Inferior parietal cortex (tissue), 1 donor: ENCODE data around the gene NSUN5.
"Not testable (repeated sequence)": the region's sequence is repeated elsewhere in the genome, so short reads cannot be mapped to it uniquely, and the experiment has no call there.

Experiments
- DNase-seq: peaks from one replicate; pipeline ENCODE4 v3.0.0-alpha.2; 2016; ENCODE audit errors: extremely low spot score

NSUN5 gene

DNA sequence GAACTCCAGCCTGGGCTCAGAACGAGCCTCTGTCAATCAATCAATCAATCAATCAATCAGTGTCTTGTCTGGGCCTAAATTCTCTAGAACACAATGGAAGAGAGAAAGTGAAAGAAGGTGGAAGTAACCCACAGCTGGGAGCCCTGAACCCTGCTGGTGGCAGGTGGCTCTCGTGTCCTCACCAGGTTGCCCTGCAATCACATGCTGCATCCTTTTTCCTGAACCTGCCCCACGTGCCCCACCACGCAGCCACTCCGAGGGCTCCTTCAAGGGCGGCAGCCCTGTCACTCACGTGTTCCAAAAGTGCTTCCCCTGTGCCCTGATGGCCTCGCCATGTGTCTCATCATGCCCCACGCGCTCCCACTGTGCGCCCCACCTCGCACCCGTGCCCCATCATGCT, 18.8 kb upstream of the NSUN5 start:
- DNase-seq: not testable (repeated sequence)

GRCh38 chr7:73325424-73325823, 16.8 kb upstream of the NSUN5 start:
- DNase-seq: not testable (repeated sequence)

- DNase-seq: peak; percentile 55
Observed at GRCh38 chr7:73324081-73324845, 15.6 kb upstream of the NSUN5 start.

DNA sequence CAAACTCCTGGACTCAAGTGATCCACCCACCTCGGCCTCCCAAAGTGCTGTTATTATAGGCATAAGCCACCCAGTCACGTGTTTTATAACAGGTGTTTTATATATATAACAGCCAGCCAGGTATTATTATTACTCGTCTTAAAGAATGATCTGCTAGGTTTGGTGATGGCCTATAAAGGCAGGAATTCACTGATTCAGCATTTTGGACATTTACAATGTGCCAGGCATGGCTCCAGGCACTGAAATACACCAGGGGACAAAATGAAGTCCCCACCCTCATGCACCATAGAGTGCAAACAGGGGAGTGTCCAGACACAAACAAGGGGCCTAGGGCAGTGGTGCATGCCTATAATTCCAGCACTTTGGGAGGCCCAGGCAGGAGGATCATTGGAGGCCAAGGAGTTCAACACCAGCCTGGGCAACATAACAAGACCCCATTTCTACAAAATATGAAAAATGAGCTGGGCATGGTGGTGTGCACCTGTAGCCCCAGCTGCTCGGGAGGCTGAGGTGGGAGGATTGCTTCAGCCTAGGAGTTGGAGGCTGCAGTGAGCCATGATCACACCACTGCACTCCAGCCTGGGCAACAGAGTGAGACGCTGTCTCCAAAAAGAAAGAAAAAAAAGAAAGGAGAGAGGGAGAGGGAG, 14.9 kb upstream of the NSUN5 start:
- DNase-seq: not testable (repeated sequence)

DNA sequence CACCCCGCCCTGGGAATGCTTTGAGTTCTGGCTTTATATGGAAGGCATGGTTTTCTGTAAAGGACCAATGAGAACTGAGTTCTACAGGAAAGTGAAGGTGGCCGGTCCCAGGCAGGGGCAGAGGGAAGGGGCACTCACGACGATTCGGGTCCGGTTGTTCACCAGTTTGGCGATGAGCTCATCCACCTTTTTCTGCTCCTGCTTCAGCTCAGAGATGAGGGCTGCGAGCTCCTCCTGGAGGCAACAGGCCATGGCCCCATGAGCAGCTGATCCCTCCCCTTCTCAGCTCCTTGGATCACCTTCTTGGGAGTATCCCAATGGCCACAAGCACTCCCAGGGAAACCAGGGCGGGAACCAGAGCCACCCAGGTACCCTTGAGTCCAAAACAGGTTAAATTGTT, 11.4 kb upstream of the NSUN5 start:
- DNase-seq: not testable (repeated sequence)

DNA sequence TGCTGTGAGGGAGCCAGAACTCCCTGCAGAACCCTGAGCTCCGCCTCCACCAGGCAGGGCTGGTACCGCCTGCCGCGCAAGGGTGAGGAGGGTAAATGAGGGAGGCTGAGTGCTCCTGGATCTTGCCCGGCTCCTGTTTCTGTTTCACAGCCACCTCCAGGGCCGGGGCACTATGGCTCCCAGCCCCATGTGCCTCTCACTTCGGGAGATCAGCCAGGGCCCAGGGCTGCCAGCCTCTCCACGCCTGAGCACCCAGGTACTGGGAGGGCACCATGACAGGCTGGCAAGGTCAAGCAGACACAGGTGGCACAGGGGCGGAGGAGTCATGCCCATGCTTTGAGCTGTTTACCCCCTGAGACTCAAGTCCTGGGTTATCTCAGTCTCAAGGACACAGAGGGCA, 10.9 kb upstream of the NSUN5 start:
- DNase-seq: not testable (repeated sequence)

GRCh38 chr7:73318656-73319204, 10.1 kb upstream of the NSUN5 start:
- DNase-seq: not testable (repeated sequence)

DNA sequence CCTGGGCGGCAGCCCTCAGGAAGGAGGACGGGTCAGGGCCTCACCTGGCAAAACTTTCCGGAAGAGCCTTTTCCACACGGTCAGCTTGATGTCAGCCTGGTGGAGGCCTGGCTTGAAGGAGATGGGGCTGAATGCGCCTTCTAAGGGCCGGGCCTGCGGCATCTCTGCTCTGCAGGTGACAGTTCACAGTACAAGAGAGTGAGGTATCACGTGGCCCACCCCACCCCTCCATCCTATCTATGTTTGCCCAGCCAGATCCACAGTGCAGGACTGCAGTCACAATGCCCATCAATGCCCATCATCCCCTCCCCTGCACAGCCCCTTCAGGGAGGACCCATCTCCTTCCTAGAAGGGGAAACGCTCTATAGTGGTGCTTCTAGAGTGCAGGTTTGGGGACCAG, 7.9 kb upstream of the NSUN5 start:
- DNase-seq: no peak

DNA sequence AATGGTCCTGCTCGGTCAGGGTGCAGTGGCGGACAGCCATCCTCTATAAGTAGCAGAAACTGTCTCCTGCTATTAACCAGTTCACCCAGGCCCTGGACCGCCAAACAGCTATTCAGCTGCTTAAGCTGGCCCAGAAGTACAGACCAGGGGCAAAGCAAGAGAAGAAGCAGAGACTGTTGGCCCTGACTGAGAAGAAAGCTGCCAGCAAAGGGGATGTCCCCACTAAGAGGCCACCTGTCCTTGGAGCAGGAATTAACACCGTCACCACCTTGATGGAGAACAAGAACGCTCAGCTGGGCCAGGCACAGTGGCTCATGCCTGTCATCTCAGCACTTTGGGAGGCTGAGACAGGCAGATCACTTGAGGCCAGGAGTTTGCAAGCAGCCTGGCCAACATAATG, 5.6 kb upstream of the NSUN5 start:
- DNase-seq: no peak

DNA sequence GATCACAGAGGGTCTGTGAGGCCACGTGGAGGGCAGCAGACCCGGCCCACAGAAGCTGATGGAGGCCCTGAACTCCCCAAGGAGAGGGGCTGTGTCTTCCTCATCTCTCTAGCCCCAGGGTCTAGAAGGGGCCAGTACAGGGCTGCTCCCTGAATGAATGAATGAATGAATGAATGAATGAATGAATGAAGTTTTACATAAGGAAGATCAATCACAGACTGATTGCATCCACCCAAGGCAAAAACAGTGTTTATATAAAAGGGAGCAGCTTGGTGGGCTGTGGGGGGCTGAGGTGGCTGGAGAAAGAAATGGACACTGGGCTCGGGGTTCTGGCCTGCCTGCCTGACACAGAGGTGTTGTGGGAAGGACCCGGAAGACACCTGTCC, 4.9 kb upstream of the NSUN5 start:
- no peak for DNase-seq

DNA sequence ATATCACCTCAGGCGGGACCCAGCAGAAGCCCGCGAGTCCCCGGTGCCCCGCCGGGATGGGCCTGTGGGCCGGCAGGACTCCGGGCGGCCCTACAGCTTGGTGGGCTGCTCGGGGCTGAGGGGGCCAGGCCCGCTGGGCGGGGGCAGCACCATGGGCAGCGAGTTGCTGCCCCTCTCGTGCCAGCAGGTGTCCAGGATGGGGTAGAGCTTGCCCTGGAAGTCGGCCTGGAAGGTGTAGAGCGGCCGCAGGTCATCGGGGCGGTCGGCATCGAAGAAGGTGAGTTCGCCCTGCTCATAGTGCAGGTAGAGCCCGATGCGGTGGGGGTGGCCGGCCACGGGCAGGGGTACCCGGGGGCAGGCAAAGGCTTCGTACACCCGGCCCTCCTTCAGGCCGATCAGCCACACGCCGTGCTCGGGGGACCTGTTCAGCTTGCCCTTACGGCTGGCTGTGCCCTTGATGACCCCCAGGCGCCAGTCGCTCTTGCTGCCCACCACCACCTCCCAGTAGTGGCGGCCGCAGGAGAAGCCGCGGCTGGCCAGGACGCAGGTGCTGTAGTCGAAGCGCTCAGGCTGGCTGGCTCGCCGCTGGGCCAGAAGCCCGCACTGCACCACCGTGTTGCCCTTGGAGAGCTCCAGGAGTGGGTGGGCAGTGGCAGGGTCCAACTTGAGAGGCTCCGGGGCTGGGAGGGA, 4.3 kb upstream of the NSUN5 start:
- no peak for DNase-seq

GRCh38 chr7:73311421-73311820, 2.8 kb upstream of the NSUN5 start:
- DNase-seq: not testable (repeated sequence)

DNA sequence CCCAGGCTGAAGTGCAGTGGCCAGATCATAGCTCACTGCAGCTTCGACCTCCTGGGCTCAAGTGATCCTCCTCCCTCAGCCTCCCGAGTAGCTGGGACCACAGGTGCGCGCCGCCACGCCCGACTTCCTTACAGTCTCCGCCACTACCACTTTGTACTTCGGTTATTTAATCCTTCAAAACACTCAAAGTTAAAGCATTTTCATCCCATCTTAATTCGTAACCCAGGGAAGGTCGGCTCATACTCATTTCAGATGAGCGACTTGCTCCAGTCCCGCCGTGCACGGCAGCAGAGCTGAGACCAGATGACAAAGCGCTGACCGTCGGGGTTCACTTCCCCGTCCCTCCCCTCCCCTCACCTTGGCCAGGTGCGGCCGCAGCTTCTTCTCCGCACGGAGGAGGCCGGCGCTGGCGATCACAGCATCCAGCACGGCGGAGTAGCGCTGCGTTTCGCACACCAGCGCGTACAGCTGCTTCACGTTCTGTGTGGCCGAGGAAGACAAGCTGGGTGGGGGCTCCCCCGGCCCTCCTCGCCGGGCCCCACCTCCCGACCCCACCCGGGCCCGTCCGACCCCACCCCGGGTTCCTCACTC, 457 bp downstream of the NSUN5 start:
- no peak for DNase-seq

- no peak for DNase-seq
Observed at GRCh38 chr7:73307436-73307835, 1.2 kb downstream of the NSUN5 start.

- not testable (repeated sequence) for DNase-seq
Observed at GRCh38 chr7:73304612-73305387, 3.8 kb downstream of the NSUN5 start.

- no peak for DNase-seq
Observed at GRCh38 chr7:73304071-73304470, 4.6 kb downstream of the NSUN5 start.

GRCh38 chr7:73303546-73303945, 5.1 kb downstream of the NSUN5 start:
- DNase-seq: no peak

GRCh38 chr7:73302846-73303245, 5.8 kb downstream of the NSUN5 start:
- DNase-seq: not testable (repeated sequence)

DNA sequence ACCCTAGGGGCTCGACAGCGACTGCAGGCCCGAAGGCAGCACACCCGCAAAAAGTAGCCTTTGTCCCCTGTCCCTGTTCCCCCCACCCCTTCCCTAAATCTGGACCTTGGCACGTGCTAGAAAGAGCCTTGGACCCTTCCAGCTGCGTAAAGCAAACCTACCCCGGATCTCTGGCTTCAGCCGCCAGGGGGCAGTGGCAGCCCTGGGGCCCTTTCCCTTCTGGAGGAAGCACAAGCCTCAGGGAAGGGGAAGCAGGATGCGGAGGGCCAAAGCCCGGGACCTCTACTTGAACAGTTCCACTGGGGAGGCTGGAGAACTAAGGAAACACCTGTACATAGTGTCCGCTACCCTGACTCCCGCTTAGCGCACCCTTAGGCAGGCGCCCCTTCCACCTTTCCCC, 7.5 kb downstream of the NSUN5 start:
- DNase-seq: not testable (repeated sequence)

- DNase-seq: not testable (repeated sequence)
Observed at GRCh38 chr7:73299812-73300211, 8.8 kb downstream of the NSUN5 start.

DNA sequence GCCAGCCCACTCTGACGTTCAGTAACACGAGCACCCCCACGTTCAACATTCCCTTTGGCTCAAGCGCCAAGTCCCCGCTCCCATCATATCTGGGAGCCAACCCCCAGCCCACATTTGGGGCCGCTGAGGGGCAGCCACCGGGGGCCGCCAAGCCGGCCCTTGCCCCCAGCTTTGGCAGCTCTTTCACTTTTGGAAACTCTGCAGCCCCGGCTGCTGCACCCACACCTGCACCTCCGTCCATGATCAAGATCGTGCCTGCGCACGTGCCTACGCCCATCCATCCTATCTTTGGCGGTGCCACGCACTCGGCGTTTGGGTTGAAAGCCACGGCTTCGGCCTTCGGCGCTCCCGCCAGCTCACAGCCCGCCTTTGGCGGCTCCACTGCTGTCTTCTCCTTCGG, 10.9 kb downstream of the NSUN5 start:
- DNase-seq: not testable (repeated sequence)
